Stimulated activated naive CD4-positive, alpha-beta T cell treated with Interleukin-2 at 50 U/mL for 16 hours (primary cell): ENCODE data around the gene UNC45A.
"Not testable (repeated sequence)": the region's sequence is repeated elsewhere in the genome, so short reads cannot be mapped to it uniquely, and the experiment has no call there.

ENCODE experiments used
- DNase-seq: peaks from one replicate; lab custom pipeline; 2025; lab: John Stamatoyannopoulos, UW

Gene UNC45A

GRCh38 chr15:90934949-90935751, at the start of gene UNC45A:
UNC45A (plus strand) TSS chr15:90935285; CDS start chr15:90935325, 40 bp downstream.
- DNase-seq = peak; percentile 95

DNA sequence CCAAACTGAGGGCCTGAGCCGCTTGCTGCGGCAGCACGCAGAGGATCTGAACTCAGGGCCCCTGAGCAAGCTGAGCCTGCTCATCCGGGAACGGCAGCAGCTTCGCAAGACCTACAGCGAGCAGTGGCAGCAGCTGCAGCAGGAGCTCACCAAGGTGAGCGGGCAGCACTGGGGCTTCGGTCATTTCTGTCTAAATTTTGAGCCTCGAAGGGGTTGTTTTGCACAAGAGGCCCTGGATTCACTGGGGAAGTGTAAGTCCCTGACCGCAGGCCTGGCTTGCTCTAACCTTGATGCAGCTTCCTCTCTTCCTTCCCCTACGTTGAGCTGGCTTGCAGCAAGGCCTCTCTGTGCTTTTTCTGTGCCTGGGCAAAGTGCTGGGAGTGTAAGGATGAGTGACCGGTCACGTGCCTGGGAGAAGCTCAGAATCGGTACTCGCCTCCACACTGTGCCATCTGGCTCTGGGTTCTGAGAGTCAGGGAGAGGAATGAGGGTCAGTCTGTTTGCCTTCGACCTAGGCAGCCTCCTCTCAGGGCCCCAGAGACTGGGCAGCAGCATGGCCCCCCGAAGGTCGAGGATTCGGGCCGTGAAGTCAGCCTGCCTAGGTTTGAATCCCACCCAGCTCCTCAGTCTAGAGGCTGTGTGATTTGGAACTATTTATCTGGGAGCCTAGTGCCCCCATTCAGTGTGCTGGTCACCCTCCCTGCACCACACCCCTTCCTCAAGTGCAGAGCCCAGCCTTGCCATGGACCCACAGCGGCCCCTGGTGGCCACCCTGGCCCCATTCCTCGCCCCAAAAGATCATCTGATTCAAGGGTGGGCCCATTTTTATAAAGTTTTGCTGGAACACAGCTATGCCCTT, 49.4 kb upstream of the UNC45A start:
- peak; percentile 68 for DNase-seq

DNA sequence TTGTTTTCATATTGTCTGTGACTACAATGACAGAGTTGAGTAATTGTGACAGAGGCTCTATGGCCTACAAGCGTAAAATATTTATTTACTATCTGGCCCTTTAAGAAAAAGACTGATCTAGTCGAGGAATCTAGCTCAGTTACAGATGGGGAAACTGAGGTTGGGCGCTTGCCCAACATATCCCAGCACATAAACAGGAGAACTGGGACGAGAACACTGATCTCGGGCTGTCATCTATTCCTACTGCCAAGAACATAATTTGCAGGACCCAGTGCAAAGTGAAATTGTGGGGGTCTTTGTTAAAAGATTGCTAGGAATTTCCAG, 48.8 kb upstream of the UNC45A start:
- DNase-seq = no peak

- DNase-seq = no peak
These were observed 48.0 kb upstream of the UNC45A start for GRCh38 chr15:90887037-90887481.

- no peak for DNase-seq
These were observed 45.8 kb upstream of the UNC45A start for GRCh38 chr15:90889313-90889730.

DNA sequence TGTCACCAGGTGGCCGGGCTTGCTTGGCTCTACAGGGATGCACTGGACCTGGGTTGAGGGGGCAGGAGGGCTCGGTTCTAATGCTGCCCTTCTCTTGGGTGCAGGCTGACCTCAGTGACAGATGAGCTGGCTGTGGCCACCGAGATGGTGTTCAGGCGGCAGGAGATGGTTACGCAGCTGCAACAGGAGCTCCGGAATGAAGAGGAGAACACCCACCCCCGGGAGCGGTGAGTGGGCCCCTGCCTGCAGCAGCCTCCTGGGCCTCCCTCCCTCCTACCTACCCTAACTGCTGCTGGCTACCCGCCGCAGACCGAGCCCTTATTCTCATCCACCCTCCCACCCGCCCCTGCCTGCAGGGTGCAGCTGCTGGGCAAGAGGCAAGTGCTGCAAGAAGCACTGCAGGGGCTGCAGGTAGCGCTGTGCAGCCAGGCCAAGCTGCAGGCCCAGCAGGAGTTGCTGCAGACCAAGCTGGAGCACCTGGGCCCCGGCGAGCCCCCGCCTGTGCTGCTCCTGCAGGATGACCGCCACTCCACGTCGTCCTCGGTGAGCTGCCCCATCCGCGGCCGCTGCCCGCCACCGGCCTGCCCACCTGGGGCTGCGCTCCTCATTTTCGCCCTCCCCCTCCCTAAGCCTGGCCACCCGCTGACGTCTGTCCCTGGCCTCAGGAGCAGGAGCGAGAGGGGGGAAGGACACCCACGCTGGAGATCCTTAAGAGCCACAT, 45.2 kb upstream of the UNC45A start:
- no peak for DNase-seq

DNA sequence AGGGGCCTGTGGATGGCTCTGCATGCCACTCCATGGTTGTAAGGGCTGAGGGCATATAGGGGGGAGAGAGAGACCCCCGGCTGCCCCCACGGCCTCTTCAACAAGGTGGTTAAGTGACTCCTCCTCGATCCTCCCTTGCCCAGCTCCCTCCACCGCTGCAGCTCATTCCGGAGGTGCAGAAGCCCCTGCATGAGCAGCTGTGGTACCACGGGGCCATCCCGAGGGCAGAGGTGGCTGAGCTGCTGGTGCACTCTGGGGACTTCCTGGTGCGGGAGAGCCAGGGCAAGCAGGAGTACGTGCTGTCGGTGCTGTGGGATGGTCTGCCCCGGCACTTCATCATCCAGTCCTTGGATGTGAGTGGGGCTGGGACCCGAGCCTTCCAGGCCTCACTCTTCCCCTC, 44.2 kb upstream of the UNC45A start:
- DNase-seq = no peak

GRCh38 chr15:90891346-90891949, 43.6 kb upstream of the UNC45A start:
- no peak for DNase-seq

- DNase-seq = no peak
These were observed 43.1 kb upstream of the UNC45A start for GRCh38 chr15:90892023-90892422.

DNA sequence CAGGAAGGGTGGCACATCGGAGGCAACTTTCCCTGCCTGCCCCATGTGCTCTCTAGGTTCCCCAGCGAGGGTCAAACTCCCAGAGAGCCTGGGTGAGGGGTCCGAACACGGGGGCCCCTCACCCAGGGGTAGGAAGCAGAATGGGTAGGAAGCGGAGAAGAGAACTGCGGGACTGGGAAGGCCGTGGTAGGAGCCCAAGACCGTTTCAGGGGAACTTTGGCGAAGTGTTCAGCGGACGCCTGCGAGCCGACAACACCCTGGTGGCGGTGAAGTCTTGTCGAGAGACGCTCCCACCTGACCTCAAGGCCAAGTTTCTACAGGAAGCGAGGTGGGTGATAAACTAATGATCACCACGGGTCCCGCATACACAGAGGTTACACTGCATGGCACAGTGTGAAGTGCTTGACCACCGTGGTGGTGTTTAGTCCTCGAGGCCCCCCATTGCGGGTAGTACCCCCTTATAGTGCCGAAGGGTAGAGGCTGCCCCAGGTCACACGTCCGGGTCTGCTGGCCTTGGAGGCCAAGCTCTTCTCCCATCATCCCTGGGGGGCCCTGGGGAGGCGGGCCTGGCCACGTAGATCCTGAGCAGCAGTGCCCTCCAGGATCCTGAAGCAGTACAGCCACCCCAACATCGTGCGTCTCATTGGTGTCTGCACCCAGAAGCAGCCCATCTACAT, 42.4 kb upstream of the UNC45A start:
- DNase-seq = no peak

DNA sequence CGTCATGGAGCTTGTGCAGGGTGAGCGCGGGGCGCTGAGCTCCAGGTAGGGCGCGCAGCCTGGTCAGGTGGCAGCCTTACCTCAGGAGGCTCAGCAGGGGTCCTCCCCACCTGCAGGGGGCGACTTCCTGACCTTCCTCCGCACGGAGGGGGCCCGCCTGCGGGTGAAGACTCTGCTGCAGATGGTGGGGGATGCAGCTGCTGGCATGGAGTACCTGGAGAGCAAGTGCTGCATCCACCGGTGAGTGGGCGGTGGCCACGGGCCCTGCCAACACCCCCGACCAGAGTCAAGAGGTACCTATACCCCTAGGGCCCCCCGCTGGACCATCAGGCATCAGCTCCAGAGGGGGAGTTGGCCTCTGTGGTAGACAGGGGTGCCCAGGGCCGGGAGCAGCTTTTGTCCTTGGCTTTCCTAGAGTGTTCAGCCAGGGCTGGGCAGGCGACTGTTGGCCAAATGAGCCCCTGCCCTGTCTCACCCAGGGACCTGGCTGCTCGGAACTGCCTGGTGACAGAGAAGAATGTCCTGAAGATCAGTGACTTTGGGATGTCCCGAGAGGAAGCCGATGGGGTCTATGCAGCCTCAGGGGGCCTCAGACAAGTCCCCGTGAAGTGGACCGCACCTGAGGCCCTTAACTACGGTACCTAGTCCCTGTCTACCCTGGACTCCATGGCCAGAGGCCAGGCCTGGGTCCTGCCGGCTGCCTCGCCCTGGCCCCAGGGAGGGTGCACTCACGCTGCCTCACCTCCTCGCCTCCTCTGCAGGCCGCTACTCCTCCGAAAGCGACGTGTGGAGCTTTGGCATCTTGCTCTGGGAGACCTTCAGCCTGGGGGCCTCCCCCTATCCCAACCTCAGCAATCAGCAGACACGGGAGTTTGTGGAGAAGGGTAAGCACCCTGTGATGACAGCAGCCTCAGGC, 41.7 kb upstream of the UNC45A start:
- DNase-seq = no peak

GRCh38 chr15:90895571-90896117, 39.4 kb upstream of the UNC45A start:
- no peak for DNase-seq

- not testable (repeated sequence) for DNase-seq
These were observed 37.9 kb upstream of the UNC45A start for GRCh38 chr15:90897131-90897655.

DNA sequence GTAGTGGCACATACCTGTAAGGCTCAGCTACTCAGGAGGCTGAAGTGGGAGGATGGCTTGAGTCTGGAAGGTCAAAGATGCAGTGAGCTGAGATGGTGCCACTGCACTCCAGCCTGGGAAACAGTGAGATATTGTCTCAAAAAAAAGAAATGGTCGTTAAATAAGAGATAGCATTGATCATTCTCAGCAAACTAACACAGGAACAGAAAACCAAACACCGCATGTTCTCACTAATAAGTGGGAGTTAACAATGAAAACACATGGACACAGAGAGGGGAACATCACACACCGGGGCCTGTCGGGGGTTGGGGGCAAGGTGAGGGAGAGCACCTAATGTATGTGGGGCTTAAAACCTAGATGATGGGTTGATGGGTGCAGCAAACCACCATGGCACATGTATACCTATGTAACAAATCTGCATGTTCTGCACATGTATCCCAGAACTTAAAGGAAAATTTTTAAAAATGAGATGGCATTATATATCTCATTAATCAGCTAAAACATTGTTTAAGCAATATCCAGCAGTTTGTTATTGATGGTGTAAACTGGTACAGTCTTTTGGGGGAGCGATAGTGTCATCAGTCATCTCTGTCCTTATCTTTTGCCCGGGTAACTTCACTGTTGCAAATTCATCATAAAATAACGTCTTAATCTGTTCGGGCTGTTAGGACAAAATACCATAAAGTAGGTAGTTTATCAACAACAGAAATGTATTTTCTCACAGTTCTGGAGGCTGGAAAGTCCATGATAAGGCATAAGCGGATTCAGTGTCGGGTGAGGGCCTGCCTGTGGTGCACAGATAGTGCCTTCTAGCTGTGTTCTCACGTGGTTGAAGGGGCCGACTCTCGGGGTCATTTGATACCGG, 33.7 kb upstream of the UNC45A start:
- no peak for DNase-seq

GRCh38 chr15:90902040-90902839, 32.8 kb upstream of the UNC45A start:
- peak; percentile 70 for DNase-seq

DNA sequence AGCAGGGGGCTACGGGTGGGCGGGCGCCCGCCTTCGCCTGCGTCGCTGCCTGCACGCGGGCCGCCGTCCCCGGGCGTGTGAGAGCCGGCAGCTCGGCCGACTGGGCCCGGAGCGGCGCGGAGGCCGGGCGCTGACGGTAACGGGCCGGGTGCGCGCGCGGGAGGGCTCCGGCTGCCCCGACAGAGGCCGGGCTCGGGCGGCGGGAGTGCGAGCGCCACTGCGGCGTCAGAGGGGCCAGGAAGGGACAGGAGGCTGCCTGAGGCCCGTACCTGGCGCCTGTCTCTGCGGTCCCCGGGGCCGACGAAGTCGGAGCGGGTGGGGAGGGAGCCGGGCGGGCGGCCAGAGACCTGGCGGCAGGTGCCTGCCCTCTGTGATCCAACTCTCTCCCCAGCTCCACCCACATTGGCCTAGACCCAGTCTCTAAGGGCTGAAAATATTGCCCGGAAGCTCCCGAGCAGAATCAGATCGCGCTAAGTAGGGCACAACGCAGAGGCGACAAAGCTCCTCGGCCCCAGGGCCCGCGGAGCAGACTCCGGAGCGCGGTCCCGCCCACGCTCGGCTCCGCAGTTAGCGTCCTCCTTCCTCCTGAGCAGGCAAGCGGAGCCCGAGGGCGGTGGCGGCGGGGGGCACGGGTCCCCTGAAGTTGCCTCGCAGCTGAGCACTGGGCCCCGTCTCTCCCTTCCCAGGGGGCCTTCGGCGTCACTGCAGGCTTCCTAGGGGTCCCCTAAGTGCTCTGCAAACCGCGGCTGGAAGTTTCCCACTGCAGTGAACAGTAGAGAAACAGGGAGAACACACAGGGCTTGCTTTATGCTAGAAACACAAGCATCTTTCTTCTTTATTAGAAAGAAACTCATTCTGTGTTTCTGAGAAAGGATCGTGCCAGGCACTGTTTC, 32.0 kb upstream of the UNC45A start, which contains the start of gene MAN2A2:
MAN2A2 (plus strand) TSS at position 463 of the 893 bp plus-strand sequence. CDS start 906 bp downstream, outside the sequence.
- DNase-seq = peak; percentile 68
